Measurements from ENCODE around the gene TRAF3.
A peak's percentile ranks its signal among the peaks of the same experiment; 100 is the strongest.

Gene TRAF3, protein sequence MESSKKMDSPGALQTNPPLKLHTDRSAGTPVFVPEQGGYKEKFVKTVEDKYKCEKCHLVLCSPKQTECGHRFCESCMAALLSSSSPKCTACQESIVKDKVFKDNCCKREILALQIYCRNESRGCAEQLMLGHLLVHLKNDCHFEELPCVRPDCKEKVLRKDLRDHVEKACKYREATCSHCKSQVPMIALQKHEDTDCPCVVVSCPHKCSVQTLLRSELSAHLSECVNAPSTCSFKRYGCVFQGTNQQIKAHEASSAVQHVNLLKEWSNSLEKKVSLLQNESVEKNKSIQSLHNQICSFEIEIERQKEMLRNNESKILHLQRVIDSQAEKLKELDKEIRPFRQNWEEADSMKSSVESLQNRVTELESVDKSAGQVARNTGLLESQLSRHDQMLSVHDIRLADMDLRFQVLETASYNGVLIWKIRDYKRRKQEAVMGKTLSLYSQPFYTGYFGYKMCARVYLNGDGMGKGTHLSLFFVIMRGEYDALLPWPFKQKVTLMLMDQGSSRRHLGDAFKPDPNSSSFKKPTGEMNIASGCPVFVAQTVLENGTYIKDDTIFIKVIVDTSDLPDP

DNA sequence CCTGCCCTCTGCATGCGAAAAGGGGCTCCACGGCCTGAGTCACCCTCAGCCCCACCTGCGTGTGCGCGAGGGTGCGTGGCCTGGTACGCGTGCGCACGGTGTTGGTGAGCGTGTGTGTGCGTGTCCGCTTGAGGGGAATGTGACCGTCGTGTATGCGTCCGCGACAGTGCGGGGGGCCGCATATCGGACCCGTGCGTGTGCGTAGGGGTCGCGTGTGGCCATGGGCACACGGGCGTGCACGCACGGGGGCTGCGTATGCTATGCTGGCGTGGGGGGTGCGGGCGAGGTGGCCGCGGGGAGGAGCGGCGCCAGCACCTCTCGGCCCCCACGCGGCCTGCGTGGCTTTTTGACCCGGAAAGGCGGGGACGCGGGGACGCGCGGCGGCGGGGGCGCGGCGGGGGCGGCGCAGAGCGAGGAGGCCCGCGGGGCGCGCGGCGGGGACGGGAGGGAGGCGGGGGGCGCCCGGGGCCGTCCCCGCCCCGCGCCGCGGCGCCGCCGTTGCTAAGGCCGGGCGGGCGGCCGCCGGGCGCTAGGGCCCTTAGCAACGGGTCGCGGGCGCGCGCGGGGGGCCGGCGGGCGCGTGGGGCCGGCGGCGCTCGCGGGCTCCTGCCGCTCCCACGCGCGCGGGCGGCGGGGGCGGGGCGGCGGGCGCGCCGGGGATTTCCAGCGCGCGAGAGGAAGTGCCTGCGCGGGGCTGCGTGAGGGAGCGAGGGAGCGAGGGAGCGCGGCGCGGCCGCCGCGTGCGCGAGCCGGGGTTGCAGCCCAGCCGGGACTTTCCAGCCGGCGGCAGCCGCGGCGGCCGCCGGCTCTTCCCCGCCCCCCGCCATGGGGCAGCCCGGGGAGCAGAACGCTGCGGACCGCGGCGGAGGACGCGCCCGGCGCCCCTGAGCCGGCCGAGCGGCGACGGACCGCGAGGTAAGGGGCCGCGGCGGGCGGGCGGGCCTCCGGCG, at the start of gene TRAF3:
Gene TRAF3, plus strand, starts transcription at position 689 of the 950 bp plus-strand sequence. CDS start 92,753 bp downstream, outside the sequence.
- TF ChIP-seq, protein P1, sequence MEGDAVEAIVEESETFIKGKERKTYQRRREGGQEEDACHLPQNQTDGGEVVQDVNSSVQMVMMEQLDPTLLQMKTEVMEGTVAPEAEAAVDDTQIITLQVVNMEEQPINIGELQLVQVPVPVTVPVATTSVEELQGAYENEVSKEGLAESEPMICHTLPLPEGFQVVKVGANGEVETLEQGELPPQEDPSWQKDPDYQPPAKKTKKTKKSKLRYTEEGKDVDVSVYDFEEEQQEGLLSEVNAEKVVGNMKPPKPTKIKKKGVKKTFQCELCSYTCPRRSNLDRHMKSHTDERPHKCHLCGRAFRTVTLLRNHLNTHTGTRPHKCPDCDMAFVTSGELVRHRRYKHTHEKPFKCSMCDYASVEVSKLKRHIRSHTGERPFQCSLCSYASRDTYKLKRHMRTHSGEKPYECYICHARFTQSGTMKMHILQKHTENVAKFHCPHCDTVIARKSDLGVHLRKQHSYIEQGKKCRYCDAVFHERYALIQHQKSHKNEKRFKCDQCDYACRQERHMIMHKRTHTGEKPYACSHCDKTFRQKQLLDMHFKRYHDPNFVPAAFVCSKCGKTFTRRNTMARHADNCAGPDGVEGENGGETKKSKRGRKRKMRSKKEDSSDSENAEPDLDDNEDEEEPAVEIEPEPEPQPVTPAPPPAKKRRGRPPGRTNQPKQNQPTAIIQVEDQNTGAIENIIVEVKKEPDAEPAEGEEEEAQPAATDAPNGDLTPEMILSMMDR (conservative IDR thresholded peaks at IDR 0.05; ENCODE audit: low read depth, low read length) = no peak
- H3K4me3 ChIP-seq (ENCODE audit: low read length) = peak within 1 kb of the TSS; percentile 85
- no peak for DNase-seq (ENCODE audit: low read depth)

DNA sequence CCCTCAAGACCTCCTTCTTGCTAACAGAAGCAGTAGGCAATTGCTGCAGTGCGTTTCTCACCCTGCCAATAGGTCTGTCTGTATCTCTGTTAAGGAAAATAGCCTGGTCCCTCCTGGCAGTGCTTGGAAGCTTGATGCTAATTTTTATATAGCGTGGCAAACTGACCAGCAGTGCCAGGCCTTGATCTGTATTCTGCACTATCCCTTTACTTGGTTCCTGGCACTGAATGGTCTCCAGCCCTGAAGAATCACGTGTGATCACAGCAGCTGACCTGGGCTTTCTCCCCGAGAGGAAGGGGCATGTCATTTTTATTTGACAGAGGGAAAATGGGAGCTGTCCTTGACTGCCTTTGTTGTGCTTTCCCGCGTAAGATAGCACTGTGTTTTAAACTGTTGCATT, 48.7 kb upstream of the TRAF3 start:
- TF ChIP-seq, protein P1 (conservative IDR thresholded peaks at IDR 0.05; ENCODE audit: low read depth, low read length) = no peak
- DNase-seq (ENCODE audit: low read depth) = no peak
- no peak overlapping the region for H3K4me3 ChIP-seq (ENCODE audit: low read length)

DNA sequence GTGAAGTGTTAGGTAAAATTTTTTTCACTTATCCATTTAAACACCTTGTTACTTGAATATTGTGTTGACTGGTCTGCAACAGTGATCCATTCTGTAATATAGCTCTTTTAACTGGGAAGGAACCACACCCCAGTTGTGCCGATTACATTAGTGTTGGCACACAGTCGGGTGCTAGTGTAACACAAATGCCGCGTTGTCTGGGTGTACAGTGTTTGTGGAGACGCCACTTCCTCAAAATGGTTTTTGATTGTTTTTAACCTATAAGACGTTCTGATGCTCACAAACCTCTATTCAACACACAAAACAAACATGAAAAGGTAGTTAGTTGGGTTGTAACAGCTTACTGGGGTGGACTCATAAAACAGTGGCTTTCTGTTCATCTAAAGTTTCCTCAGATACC, 48.0 kb upstream of the TRAF3 start:
- DNase-seq (ENCODE audit: low read depth) = no peak
- H3K4me3 ChIP-seq (ENCODE audit: low read length) = no peak overlapping the region
- TF ChIP-seq, protein P1 (conservative IDR thresholded peaks at IDR 0.05; ENCODE audit: low read depth, low read length) = no peak

DNA sequence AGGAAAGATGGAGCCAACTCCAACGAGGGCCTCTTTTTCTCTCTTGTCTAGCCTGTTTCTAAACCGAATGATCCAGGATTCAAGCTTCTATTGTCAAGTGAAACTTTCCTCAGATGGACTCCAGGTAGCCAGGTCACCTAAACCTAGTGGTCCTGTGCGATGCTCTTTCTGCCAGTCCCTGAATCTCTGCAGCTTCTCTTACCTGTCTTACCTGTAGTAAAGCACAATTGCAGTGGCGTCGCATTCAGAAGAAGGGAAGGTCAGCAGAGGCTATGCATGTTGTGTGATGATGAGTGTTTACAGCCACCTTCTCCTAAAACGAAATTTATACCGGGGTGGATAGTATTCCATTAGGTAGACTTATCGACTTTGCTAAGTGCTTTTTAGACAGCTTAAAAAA, 47.4 kb upstream of the TRAF3 start:
- TF ChIP-seq, protein P1 (conservative IDR thresholded peaks at IDR 0.05; ENCODE audit: low read depth, low read length) = no peak
- no peak for DNase-seq (ENCODE audit: low read depth)
- no peak overlapping the region for H3K4me3 ChIP-seq (ENCODE audit: low read length)

DNA sequence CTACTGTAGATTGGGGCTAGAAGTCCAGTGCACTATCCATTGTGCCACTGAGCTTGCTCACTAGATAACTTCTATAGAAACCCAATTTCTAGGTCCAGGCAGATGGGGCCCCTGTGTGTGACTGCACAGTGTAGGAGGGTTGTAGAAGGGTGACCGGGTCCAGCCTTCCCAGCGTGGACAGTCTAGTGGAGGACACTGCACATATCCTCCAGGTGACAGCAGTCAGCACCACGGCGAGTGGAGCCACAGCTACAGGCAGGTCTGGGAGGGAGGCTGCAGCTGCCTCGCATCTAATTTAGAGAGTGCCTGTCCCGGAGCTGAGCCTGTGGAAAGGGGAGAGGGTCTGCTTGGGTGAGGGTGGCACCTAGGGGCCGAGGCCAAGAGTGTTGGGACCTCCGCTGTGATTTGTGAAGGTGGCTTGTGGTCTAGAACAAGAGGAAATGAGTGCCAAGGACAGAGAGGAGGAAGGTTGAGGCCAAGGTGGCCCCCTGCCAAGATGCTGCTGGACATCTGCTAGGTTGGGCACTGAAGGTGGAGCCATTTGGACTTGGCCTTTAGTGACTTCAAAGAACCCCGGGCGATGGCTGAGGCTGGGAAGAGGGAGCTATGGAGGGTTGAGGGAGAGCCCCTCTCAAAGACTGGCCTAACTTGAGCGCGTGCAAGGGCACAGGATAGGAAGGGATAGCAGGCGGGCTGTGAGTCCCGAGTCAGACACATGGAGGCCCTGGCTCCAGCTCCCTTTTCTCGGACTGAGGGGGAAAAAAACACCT, 46.0 kb upstream of the TRAF3 start:
- TF ChIP-seq, protein P1 (conservative IDR thresholded peaks at IDR 0.05; ENCODE audit: low read depth, low read length) = no peak

More for the DNA sequence above, 46.0 kb upstream of the TRAF3 start:
- DNase-seq (ENCODE audit: low read depth) = no peak
- H3K4me3 ChIP-seq (ENCODE audit: low read length) = no peak overlapping the region

All from retinal pigment epithelial cell (primary cell).